HG03196 (cell line): ENCODE measurements around the gene GID8.

ENCODE experiments used
- ATAC-seq: cut with Tn5 transposase; IDR thresholded peaks from one replicate; pipeline ENCODE4 v1.9.1; 2021; ENCODE audit not compliant: unreplicated experiment

Gene GID8

GRCh38 chr20:62968378-62969178 lies 30.6 kb downstream of the GID8 start:
- no peak for ATAC-seq

- ATAC-seq: no peak
Measured at GRCh38 chr20:62969179-62969760, 31.3 kb downstream of the GID8 start.

- no peak for ATAC-seq
Measured at GRCh38 chr20:62969939-62970306, 32.0 kb downstream of the GID8 start.

GRCh38 chr20:62970307-62971210 lies 32.6 kb downstream of the GID8 start:
- ATAC-seq: no peak

- ATAC-seq: no peak
Measured at GRCh38 chr20:62971211-62971949, 33.4 kb downstream of the GID8 start.

- peak; percentile 65 for ATAC-seq
Measured at GRCh38 chr20:62971950-62972844, 34.2 kb downstream of the GID8 start.

GRCh38 chr20:62972845-62973745 lies 35.1 kb downstream of the GID8 start:
- ATAC-seq: no peak

GRCh38 chr20:62975251-62975760 lies 37.4 kb downstream of the GID8 start:
- no peak for ATAC-seq

- ATAC-seq: no peak
Measured at GRCh38 chr20:62975812-62976508, 38.0 kb downstream of the GID8 start.

- no peak for ATAC-seq
Measured at GRCh38 chr20:62976886-62977285, 38.9 kb downstream of the GID8 start.

GRCh38 chr20:62977613-62978560 lies 39.9 kb downstream of the GID8 start:
- ATAC-seq: peak; percentile 52

- no peak for ATAC-seq
Measured at GRCh38 chr20:62978561-62978943, 40.6 kb downstream of the GID8 start.

GRCh38 chr20:62979310-62979709 lies 41.4 kb downstream of the GID8 start:
- no peak for ATAC-seq

- ATAC-seq: no peak
Measured at GRCh38 chr20:62979876-62980373, 42.0 kb downstream of the GID8 start.

GRCh38 chr20:62980380-62980960 lies 42.5 kb downstream of the GID8 start:
- no peak for ATAC-seq

GRCh38 chr20:62980970-62981369 lies 43.0 kb downstream of the GID8 start:
- ATAC-seq: no peak
